GM10248 (cell line): ENCODE measurements around the gene MAGEB4.

Experiments used
- CTCF ChIA-PET: fragments of 300-600 bp; sonication (Branson Sonifier 250); formaldehyde crosslinking; extraction: SDS; loops from one replicate; lab custom pipeline; 2021; ENCODE audit warnings: antibody characterized with exemption; lab: Yijun Ruan, JAX
- POLR2A ChIA-PET: fragments of 350-650 bp; sonication (Branson Sonifier 250); formaldehyde crosslinking; extraction: SDS; loops from one replicate; lab custom pipeline; 2020; ENCODE audit warnings: antibody characterized with exemption; lab: Yijun Ruan, JAX
- DNase-seq: peaks from one replicate; pipeline ENCODE4 v3.0.0; 2012; ENCODE audit errors: extremely low spot score
- CTCF ChIP-seq: IDR thresholded peaks from 2 replicates; pipeline ENCODE4 v1.5.1; 2012; ENCODE audit warnings: mild to moderate bottlenecking, low read depth; ENCODE audit errors: extremely low read depth, missing control alignments, control extremely low read depth

MAGEB4 gene

GRCh38 chrX:30253257-30253656, 11.5 kb downstream of the MAGEB4 start:
- DNase-seq, result no peak
- no peak for TF ChIP-seq CTCF
- CTCF ChIA-PET, result no interaction called here
- POLR2A ChIA-PET, result no interaction called here

- no peak for TF ChIP-seq CTCF
- POLR2A ChIA-PET, result no interaction called here
- CTCF ChIA-PET, result no interaction called here
- DNase-seq, result no peak
These were observed 18.1 kb downstream of the MAGEB4 start for GRCh38 chrX:30259927-30260326.

- POLR2A ChIA-PET, result no interaction called here
- no peak for TF ChIP-seq CTCF
- DNase-seq, result no peak
- CTCF ChIA-PET, result no interaction called here
These were observed 19.2 kb downstream of the MAGEB4 start for GRCh38 chrX:30261012-30261411.

GRCh38 chrX:30262763-30263162, 21.0 kb downstream of the MAGEB4 start:
- CTCF ChIA-PET, result no interaction called here
- no peak for TF ChIP-seq CTCF
- POLR2A ChIA-PET, result no interaction called here
- no peak for DNase-seq

GRCh38 chrX:30270639-30271038, 28.8 kb downstream of the MAGEB4 start:
- ChIA-PET CTCF (no interaction called here), POLR2A (no interaction called here)
- TF ChIP-seq CTCF, result no peak
- no peak for DNase-seq

GRCh38 chrX:30275498-30275897, 33.7 kb downstream of the MAGEB4 start:
- TF ChIP-seq CTCF, result peak; percentile 7
- POLR2A ChIA-PET, result no interaction called here
- CTCF ChIA-PET, result interaction anchor here (1.6 kb wide), 1 partner anchor 208 kb away, joined by 3 read pairs; no protein-coding TSS in a partner anchor
- no peak for DNase-seq

GRCh38 chrX:30278365-30278764, 36.6 kb downstream of the MAGEB4 start:
- ChIA-PET CTCF (no interaction called here), POLR2A (no interaction called here)
- TF ChIP-seq CTCF, result no peak
- DNase-seq, result no peak
